H1 (cell line): ENCODE measurements around the gene DENND6B. TPM values are rescaled to one million over a fixed set of nuclear protein-coding genes. Genes with fewer than 3 reads are reported as not detected.

Experiments
- ATF3 ChIP-seq: IDR thresholded peaks from 2 replicates; pipeline ENCODE4 v1.6.1; 2011; ENCODE audit warnings: low read depth, mild to moderate bottlenecking, low read length; ENCODE audit not compliant: insufficient read depth
- CHD1 ChIP-seq: IDR thresholded peaks from 2 replicates; pipeline ENCODE4 v1.6.1; 2012; ENCODE audit warnings: low read depth, low read length, improper control_type of control experiment
- CTCF ChIP-seq, 3 experiments: IDR thresholded peaks; 1 replicate in 2 of 3; 2 replicates in 1 of 3; pipeline versions ENCODE4 v1.5.1 to v1.6.1; 2011; ENCODE audit warnings: low read length in 3 of 3, mild to moderate bottlenecking in 3 of 3, inconsistent platforms in 2 of 3, low read depth in 1 of 3, moderate library complexity in 1 of 3; ENCODE audit not compliant: insufficient read depth in 1 of 3; ENCODE audit errors: control extremely low read depth in 1 of 3
- E2F6 ChIP-seq: IDR thresholded peaks from 2 replicates; pipeline ENCODE4 v1.6.1; 2012; ENCODE audit warnings: inconsistent platforms
- EGR1 ChIP-seq: IDR thresholded peaks from 2 replicates; pipeline ENCODE4 v1.6.1; 2011; ENCODE audit warnings: low read depth, low read length, borderline replicate concordance
- RAD21 ChIP-seq, 2 experiments: IDR thresholded peaks in 1 of 2; conservative IDR thresholded peaks in 1 of 2; 2 replicates each; pipeline ENCODE4 v1.6.1; 2011; ENCODE audit warnings: low read depth in 2 of 2, low read length in 2 of 2, improper control_type of control experiment in 1 of 2, inconsistent platforms in 1 of 2, mild to moderate bottlenecking in 1 of 2, moderate library complexity in 1 of 2
- RBBP5 ChIP-seq: IDR thresholded peaks from 2 replicates; pipeline ENCODE4 v1.7.1; 2012; ENCODE audit warnings: low read depth, mild to moderate bottlenecking, inconsistent platforms, low read length, moderate library complexity, borderline replicate concordance
- TEAD4 ChIP-seq: IDR thresholded peaks from 2 replicates; pipeline ENCODE4 v1.6.1; 2012; ENCODE audit warnings: low read depth, low read length, inconsistent platforms, mixed read lengths
- YY1 ChIP-seq: IDR thresholded peaks from 2 replicates; pipeline ENCODE4 v1.6.1; 2011; ENCODE audit warnings: low read depth, mild to moderate bottlenecking, low read length
- polyA plus RNA-seq, 7 experiments: library from polyadenylated mRNA; depleted of rRNA in 3 of 7; stranded (reverse) in 5 of 7; unstranded in 2 of 7; fragments of >200 nt in 5 of 7; fragments of 200-250 nt in 2 of 7; gene quantifications; 1 replicate in 5 of 7; 2 replicates in 1 of 7; 4 replicates in 1 of 7; pipeline versions ENCODE4 v1.2.1 to v1.2.3, GENCODE V29; 2011 to 2013; ENCODE audit warnings: missing spikeins in 2 of 7, mixed read lengths in 2 of 7
- total RNA-seq: library from RNA; stranded (reverse); fragmentation: NEBNext Ultra II Directional; extraction: Animal tissue kit (Norgen Biotek cat#: 25700); gene quantifications from 2 replicates; pipeline ENCODE4 v1.2.1, GENCODE V29; 2021

The DENND6B gene
- total and polyA plus RNA-seq, 2 of the 8 experiments (the other 6 are each of a cell fraction or from before 2014, with no cell fraction given), result 1.1 to 1.9 TPM

GRCh38 chr22:50285568-50286229 is 41.1 kb downstream of the DENND6B start (continued):
- TF ChIP-seq E2F6, result no peak
- no peak for TF ChIP-seq ATF3
- no peak for TF ChIP-seq EGR1
- no peak for TF ChIP-seq CTCF (IDR thresholded peaks at IDR 0.05; ENCODE audit: control extremely low read depth in 1 of 3, insufficient read depth in 1 of 3, low read depth in 1 of 3, low read length in 3 of 3)
- TF ChIP-seq RAD21 (IDR thresholded peaks at IDR 0.05 in 1 of 2, conservative IDR thresholded peaks at IDR 0.05 in 1 of 2; ENCODE audit: low read depth in 2 of 2, low read length in 2 of 2), result no peak
- TF ChIP-seq RBBP5, result no peak
- no peak for TF ChIP-seq YY1
- TF ChIP-seq CHD1, result no peak
- TF ChIP-seq TEAD4, result no peak
